ENCODE measurements around the gene CNTNAP2.

The CNTNAP2 gene

GRCh38 chr7:147182874-147183273 lies 1066.3 kb downstream of the CNTNAP2 start:
- in situ Hi-C loops (cut with HindIII; ENCODE audit: low sequenced_read_pairs), result no loop called here
- DNase-seq (ENCODE audit: low read depth, low spot score), result no peak
- H3K4me3 ChIP-seq (ENCODE audit: low read depth, low read length), result no peak overlapping the region
- TF ChIP-seq CTCF (IDR thresholded peaks at IDR 0.05; ENCODE audit: low read depth, low read length), result no peak

GRCh38 chr7:147183276-147183675 lies 1066.7 kb downstream of the CNTNAP2 start:
- in situ Hi-C loops (cut with HindIII; ENCODE audit: low sequenced_read_pairs), result no loop called here
- no peak for DNase-seq (ENCODE audit: low read depth, low spot score)
- H3K4me3 ChIP-seq (ENCODE audit: low read depth, low read length), result no peak overlapping the region
- no peak for TF ChIP-seq CTCF (IDR thresholded peaks at IDR 0.05; ENCODE audit: low read depth, low read length)

GRCh38 chr7:147188467-147188866 lies 1071.9 kb downstream of the CNTNAP2 start:
- DNase-seq (ENCODE audit: low read depth, low spot score), result no peak
- no peak for TF ChIP-seq CTCF (IDR thresholded peaks at IDR 0.05; ENCODE audit: low read depth, low read length)
- in situ Hi-C loops (cut with HindIII; ENCODE audit: low sequenced_read_pairs), result no loop called here
- H3K4me3 ChIP-seq (ENCODE audit: low read depth, low read length), result no peak overlapping the region

- in situ Hi-C loops (cut with HindIII; ENCODE audit: low sequenced_read_pairs), result no loop called here
- TF ChIP-seq CTCF (IDR thresholded peaks at IDR 0.05; ENCODE audit: low read depth, low read length), result no peak
- no peak overlapping the region for H3K4me3 ChIP-seq (ENCODE audit: low read depth, low read length)
- DNase-seq (ENCODE audit: low read depth, low spot score), result no peak
Measured at GRCh38 chr7:147193476-147193875, 1076.9 kb downstream of the CNTNAP2 start.

GRCh38 chr7:147196481-147196880 lies 1079.9 kb downstream of the CNTNAP2 start:
- H3K4me3 ChIP-seq (ENCODE audit: low read depth, low read length), result no peak overlapping the region
- no peak for DNase-seq (ENCODE audit: low read depth, low spot score)
- in situ Hi-C loops (cut with HindIII; ENCODE audit: low sequenced_read_pairs), result no loop called here
- TF ChIP-seq CTCF (IDR thresholded peaks at IDR 0.05; ENCODE audit: low read depth, low read length), result no peak

- in situ Hi-C loops (cut with HindIII; ENCODE audit: low sequenced_read_pairs), result no loop called here
- TF ChIP-seq CTCF (IDR thresholded peaks at IDR 0.05; ENCODE audit: low read depth, low read length), result no peak
- no peak for DNase-seq (ENCODE audit: low read depth, low spot score)
- no peak overlapping the region for H3K4me3 ChIP-seq (ENCODE audit: low read depth, low read length)
Measured at GRCh38 chr7:147197006-147197405, 1080.4 kb downstream of the CNTNAP2 start.

GRCh38 chr7:147199868-147200267 lies 1083.3 kb downstream of the CNTNAP2 start:
- no peak for DNase-seq (ENCODE audit: low read depth, low spot score)
- H3K4me3 ChIP-seq (ENCODE audit: low read depth, low read length), result no peak overlapping the region
- no peak for TF ChIP-seq CTCF (IDR thresholded peaks at IDR 0.05; ENCODE audit: low read depth, low read length)
- in situ Hi-C loops (cut with HindIII; ENCODE audit: low sequenced_read_pairs), result no loop called here

Data from astrocyte of the spinal cord (primary cell).